ENCODE data around the gene KISS1R.

Gene KISS1R

DNA sequence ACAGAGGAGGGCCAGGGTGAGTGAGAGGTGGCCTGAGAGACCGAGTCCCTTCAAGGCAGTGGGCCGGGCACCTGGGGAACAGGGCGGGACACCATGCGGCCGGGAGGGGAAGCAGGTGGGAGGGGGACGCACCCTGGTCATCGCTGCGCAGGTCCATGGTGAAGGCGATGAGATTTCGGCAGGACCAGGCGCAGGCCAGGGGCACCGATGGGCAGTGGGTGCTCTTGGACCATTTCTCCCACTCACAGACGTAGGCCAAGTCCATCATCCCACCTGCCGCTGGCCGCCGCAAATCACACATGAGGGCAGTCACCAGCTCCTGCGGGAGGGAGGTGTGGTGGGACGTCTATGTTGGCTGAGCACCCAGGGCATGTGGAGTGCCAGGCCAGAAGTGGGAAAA is 26.3 kb upstream of the KISS1R start:
- TF ChIP-seq GATA2 (IDR thresholded peaks at IDR 0.05; ENCODE audit: low read depth, low read length): no peak
- no peak for TF ChIP-seq GATA3 (IDR thresholded peaks at IDR 0.05; ENCODE audit: low read depth, low read length)

DNA sequence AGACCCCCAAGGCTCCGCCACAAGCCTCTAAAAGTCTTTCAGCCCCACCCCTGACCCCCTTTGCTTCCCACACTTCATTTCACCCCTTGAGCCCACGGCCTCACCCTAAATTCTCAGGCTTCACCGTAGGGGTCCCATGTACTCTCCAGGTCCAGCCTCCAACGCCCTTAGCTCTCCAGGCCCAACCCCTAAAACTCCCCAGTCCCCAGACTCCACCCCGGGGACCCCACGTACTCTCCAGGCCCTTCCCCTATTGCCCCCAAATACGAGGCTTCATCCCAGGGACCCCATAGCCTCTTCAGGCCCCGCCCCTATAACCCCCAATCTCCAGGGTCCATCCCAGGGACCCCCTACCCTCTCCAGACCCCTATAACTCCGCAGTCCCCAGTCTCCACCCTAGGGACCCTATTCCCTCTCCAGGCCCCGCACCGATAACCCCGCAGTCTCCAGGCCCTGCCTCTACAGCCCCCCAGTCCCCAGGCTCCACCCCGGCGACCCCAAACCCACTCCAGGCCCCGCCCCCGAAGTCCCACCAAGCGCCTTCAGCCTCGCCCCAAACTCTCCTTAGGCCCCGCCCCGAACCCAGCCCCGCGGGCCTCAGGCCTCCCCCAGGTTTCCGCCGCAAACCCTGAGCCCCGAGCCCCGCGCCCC is 24.8 kb upstream of the KISS1R start:
- TF ChIP-seq GATA2 (IDR thresholded peaks at IDR 0.05; ENCODE audit: low read depth, low read length) (no peak), GATA3 (IDR thresholded peaks at IDR 0.05; ENCODE audit: low read depth, low read length) (no peak)

DNA sequence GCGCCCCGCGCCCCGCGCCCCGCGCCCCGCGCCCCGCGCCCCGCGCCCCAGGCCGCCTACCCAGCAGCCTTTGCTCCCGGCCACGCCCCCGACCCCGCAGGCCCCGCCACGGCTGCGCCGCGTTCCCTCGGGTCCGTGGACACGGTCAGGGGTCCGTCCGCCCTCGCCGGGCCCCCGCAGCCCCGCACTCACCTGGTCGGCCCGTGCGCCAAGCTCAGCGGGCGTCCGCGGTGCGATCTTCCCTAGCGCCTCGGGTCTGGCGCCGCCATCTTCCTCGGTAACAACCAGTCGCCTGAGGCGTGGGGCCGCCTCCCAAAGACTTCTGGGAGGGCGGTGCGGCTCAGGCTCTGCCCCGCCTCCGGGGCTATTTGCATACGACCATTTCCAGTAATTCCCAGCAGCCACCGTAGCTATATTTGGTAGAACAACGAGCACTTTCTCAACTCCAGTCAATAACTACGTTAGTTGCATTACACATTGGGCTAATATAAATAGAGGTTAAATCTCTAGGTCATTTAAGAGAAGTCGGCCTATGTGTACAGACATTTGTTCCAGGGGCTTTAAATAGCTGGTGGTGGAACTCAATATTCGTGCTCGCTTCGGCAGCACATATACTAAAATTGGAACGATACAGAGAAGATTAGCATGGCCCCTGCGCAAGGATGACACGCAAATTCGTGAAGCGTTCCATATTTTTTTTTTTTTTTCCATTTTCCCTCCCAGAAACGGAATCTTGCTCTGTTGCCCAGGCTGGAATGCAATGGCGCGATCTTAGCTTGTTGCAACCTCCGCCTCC is 24.0 kb upstream of the KISS1R start, which contains the start of the genes MED16 and RNU6-9:
Gene MED16, minus strand, starts transcription at position 294 of the 796 bp plus-strand sequence. CDS start 2,056 bp downstream, outside the sequence.
Gene RNU6-9, plus strand, starts transcription at position 591 of the 796 bp plus-strand sequence.
- TF ChIP-seq GATA3 (IDR thresholded peaks at IDR 0.05; ENCODE audit: low read depth, low read length) (no peak), GATA2 (IDR thresholded peaks at IDR 0.05; ENCODE audit: low read depth, low read length) (no peak)

DNA sequence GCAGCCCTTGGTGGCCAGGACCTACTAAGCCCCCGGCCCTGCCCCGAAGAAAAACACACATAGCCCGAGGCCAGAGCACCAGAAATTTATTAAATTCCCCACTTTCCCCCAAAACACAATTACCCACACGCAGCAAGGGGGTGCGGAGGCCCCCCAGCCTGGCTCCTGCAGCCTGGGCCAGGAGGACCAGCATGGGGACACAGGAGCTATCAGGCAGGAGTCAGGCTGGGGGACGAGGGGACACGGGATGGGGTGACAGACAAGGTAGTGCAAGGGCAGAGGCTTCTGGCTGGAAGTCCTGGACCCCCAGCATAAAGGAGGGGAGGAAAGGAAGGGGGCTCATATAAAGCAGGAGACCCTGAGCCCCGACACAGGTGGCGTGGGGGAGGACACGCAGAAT is 20.7 kb upstream of the KISS1R start:
- no peak for TF ChIP-seq GATA3 (IDR thresholded peaks at IDR 0.05; ENCODE audit: low read depth, low read length)
- no peak for TF ChIP-seq GATA2 (IDR thresholded peaks at IDR 0.05; ENCODE audit: low read depth, low read length)

DNA sequence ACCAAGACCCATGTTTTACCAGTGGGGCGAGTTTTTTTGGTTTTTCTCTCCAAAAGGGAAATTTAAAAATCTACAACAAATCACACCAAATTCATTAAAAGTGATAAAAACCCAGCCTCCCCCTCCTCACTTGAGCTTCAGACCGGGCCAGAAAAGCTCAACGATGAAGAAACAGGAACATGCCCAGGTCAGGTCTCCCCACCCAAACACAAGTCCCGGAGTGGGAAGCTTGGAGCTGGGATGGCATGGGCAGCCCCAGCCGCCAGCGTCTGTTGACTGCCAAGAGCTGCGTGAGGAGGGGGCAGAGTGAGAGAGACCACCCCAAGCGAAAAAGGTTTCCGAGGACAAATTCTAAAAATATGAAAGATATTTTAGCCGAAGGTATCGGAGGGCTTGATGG is 20.1 kb upstream of the KISS1R start:
- no peak for TF ChIP-seq GATA2 (IDR thresholded peaks at IDR 0.05; ENCODE audit: low read depth, low read length)
- TF ChIP-seq GATA3 (IDR thresholded peaks at IDR 0.05; ENCODE audit: low read depth, low read length): no peak

DNA sequence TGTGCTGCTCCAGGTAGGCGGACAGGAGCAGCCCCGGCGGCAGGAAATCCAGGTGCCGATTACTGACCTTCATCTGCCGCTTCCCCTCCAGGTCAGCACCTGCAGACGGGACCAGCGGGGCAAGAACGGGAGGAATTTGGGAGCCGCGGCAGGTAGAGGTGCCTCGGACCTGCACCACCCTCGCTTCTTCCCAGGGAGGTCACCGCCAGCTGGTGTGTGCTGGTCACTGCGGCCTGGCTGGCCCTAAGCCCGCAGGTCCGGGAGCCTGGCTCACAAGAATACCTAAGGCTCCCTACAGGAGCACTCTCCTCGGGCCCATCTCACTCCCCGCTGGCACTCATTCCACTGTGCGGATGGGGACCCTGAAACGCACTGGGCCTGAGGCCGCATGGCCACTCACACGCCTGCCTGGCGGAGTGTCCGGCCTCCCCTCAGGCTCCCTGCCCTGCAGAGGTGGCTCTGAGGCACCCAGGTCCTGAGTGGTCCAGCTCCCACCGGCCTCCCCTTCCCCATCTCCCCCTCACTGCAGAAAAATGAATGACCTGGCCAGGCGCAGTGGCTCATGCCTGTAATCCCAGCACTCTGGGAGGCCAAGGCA is 19.6 kb upstream of the KISS1R start:
- no peak for TF ChIP-seq GATA3 (IDR thresholded peaks at IDR 0.05; ENCODE audit: low read depth, low read length)
- TF ChIP-seq GATA2 (IDR thresholded peaks at IDR 0.05; ENCODE audit: low read depth, low read length): no peak

DNA sequence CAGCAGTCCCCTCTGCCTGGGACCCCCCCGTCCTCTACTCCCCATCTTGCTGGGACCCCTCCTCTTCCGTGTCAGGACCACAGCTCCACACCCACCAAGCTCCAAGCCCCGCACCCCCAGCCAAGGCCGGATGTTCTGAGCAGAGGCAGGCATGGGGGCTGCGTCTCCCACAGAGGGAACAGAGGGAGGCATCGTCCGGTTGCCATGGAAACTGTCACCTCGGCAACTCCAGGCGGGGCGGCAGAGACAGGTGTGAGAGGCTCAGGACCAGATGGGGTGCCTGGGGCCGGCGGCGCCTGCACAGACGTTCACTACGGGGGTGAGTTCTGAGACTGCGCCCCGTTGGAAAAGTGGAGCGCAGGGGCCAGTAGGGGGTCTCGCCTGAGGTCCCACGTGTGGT is 18.5 kb upstream of the KISS1R start:
- no peak for TF ChIP-seq GATA2 (IDR thresholded peaks at IDR 0.05; ENCODE audit: low read depth, low read length)
- no peak for TF ChIP-seq GATA3 (IDR thresholded peaks at IDR 0.05; ENCODE audit: low read depth, low read length)

DNA sequence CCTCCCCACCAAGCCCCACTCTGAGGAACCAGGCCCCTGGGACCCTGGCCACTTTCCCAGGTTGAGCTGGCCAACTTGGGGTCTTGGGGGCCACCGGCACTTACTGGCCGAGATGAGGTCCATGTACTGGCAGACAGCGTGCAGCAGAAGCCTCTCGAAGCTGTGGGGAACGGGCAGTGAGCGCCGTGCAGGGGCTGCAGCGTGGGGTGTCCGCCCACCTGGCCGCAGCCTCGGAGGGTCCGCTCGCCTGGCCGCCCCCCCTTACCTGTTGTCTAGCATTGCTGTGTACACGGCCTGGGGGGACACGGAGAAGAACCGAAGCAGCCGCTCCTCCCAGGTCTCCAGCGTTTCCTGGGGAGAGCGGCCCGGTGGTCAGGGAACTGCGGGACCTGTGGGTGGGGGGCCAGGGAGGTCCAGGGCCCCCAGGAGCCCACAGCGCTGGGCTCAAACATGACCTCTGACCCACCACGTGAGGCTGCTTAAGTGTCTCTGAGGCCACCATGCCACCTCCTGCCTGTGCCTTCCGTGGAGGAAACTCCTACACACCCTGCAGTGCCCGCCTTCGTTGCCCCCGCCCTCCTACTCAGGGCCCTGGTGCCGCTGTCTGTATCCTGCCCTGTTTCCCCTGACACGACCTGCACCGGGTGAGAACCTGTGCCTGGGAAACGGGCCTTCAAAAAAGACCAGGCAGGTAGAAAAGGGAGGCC is 17.6 kb upstream of the KISS1R start:
- TF ChIP-seq GATA2 (IDR thresholded peaks at IDR 0.05; ENCODE audit: low read depth, low read length) (no peak), GATA3 (IDR thresholded peaks at IDR 0.05; ENCODE audit: low read depth, low read length) (no peak)

DNA sequence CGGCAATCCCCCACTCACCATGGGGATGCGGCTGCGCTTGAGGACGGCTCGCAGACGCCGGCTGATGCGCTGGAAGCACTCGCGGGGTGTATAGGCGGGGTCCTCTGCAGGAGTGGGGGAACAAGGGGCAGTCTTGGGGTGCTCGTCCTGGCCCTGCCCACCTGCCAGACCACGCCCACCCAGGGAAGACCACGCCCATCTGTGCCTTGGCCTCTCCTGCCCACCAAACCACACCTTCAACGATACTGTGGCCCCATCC is 17.2 kb upstream of the KISS1R start:
- TF ChIP-seq GATA2 (IDR thresholded peaks at IDR 0.05; ENCODE audit: low read depth, low read length) (no peak), GATA3 (IDR thresholded peaks at IDR 0.05; ENCODE audit: low read depth, low read length) (no peak)

DNA sequence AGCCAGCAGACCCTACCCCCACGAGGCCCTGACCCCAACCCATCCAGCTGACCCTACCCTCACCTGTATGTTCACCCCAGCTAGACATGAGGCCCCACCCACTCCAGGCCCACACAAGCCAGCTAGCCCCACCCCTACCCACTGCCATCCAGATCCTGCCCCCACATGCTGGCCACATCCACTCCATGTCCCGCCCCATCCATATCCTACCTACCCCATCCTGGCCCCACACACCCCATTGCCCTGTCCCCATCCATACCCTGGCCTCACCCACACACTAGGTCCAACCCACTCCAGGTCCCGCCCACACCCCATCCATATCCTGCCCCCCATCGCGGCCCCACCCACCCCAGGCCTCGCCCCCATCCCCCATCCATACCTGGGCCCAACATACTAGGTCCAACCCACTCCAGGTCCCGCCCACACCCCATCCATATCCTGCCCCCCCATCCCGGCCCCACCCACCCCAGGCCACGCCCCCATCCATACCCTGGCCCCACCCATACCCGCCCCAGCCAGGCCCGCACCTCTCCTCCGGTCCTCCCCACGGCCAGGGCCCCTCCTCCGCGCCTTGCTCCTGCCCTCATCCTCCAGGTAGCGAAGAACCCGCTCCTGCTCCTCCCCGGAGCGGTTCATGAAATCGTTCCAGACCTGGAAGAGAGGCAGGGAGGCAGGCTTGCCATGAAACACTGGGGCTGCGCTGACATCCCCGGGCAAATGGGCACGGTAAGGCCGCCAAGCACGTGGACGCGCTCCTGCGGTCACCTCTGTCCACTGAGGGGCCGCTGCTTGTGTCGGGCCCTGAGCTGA is 16.6 kb upstream of the KISS1R start:
- no peak for TF ChIP-seq GATA2 (IDR thresholded peaks at IDR 0.05; ENCODE audit: low read depth, low read length)
- no peak for TF ChIP-seq GATA3 (IDR thresholded peaks at IDR 0.05; ENCODE audit: low read depth, low read length)

DNA sequence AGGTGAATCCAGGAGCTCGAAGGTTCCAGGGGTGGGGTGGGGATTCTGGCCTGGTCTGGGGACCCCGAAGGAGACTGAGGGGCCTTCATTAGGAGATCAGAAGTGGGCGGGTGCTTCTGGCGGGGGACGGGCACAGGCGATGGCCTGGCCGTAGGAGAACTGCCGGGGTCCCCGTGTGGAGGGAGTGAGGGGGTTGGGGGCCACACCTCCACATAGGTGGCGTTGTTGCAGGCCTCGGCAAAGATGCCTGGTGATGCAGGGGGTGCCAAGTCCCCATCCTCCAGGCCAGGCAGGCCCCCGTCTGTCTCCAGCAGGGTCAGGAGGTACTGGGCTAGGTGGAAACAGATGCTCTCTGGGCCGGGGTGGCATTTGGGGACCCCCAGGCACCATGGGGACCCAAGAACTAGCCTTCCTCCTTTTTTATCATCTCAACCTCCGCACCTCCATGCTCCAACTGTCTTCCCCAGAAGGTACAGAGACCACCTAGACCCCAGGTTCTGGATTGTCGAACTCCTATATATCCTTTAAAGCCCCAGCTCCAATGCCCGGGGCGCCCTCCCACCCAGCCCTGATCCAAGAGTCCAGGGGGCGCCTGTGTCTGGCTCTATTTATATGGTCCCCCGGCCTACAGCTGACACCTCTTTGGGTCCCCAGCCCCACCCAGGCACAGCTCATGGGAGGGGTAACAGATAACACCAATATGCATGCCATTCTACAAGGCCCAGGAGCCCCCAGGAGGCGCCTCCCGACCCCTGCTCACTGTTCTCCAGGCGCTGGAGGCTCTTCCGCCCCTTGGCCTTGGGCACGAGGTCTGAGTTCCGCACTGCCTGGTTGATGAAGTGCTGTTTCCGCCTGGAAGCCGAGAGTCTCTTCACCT is 15.7 kb upstream of the KISS1R start:
- TF ChIP-seq GATA2 (IDR thresholded peaks at IDR 0.05; ENCODE audit: low read depth, low read length): no peak
- TF ChIP-seq GATA3 (IDR thresholded peaks at IDR 0.05; ENCODE audit: low read depth, low read length): no peak

DNA sequence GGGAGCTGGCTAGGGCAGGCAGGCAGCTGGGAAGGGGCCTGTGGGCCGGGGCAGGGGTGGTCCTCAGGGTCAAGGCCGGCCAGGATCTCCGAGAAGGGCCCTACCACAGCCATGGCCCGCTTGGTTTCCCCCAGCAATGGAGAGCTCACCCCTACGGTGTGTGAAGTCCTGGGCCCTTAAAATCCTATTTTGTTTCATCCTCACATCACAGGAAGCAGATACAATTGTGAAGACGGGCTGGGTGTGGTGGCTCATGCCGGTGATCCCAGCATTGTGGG is 15.1 kb upstream of the KISS1R start:
- TF ChIP-seq GATA2 (IDR thresholded peaks at IDR 0.05; ENCODE audit: low read depth, low read length): no peak
- TF ChIP-seq GATA3 (IDR thresholded peaks at IDR 0.05; ENCODE audit: low read depth, low read length): no peak
